Naive thymus-derived CD4-positive, alpha-beta T cell (primary cell): Measurements from ENCODE around the gene EZH2. TPM values are rescaled to one million over a fixed set of nuclear protein-coding genes. Genes with fewer than 3 reads are reported as not detected.

Experiments
- ATAC-seq: fragments of 150-1000 bp; cut with Tn5 transposase; 2 replicates; pipeline ENCODE4 v1.10.0; 2021; ENCODE audit warnings: mild to moderate bottlenecking, moderate library complexity
- CTCF ChIA-PET: fragments of 350-600 bp; sonication (Branson Sonifier 250); formaldehyde crosslinking; loops from one replicate; lab custom pipeline; 2021; ENCODE audit warnings: antibody characterized with exemption; lab: Charles Lee
- POLR2A ChIA-PET: fragments of 350-600 bp; sonication (Branson Sonifier 250); formaldehyde crosslinking; loops from one replicate; lab custom pipeline; 2021; ENCODE audit warnings: antibody characterized with exemption, inconsistent platforms; lab: Charles Lee
- DNase-seq, 9 donors: peaks; one replicate each; pipeline versions ENCODE4 v3.0.0 to v3.0.0-alpha.2; 2020 to 2022; ENCODE audit warnings: mixed read lengths in 1 of 9
- H3K27ac ChIP-seq: one replicate; pipeline ENCODE4 v1.7.0; 2013; ENCODE audit warnings: mild to moderate bottlenecking, low read depth, low read length, moderate library complexity
- H3K27me3 ChIP-seq, 2 donors: one replicate each; pipeline ENCODE4 v1.7.0; 2013; ENCODE audit warnings: low read length in 2 of 2, mild to moderate bottlenecking in 2 of 2, moderate library complexity in 2 of 2; ENCODE audit not compliant: control insufficient read depth in 2 of 2, insufficient read depth in 2 of 2
- H3K36me3 ChIP-seq, 3 experiments: 1 replicate in 2 of 3; 2 replicates in 1 of 3; pipeline ENCODE4 v1.7.0; 2013; ENCODE audit warnings: low read length in 3 of 3, mild to moderate bottlenecking in 3 of 3, moderate library complexity in 1 of 3; ENCODE audit not compliant: insufficient read depth in 3 of 3, control insufficient read depth in 2 of 3
- H3K4me1 ChIP-seq, 2 donors: one replicate each; pipeline ENCODE4 v1.7.0; 2013; ENCODE audit warnings: low read length in 2 of 2, mild to moderate bottlenecking in 2 of 2, moderate library complexity in 1 of 2; ENCODE audit not compliant: control insufficient read depth in 2 of 2, insufficient read depth in 2 of 2
- H3K4me3 ChIP-seq: 2 replicates; pipeline ENCODE4 v1.7.0; 2013; ENCODE audit warnings: mild to moderate bottlenecking, low read length
- H3K9me3 ChIP-seq, 3 experiments: 1 replicate in 2 of 3; 2 replicates in 1 of 3; pipeline ENCODE4 v1.7.0; 2013; ENCODE audit warnings: low read length in 3 of 3; ENCODE audit not compliant: control insufficient read depth in 2 of 3
- H3K27ac Mint-ChIP-seq, 9 donors: one replicate each; pipeline ENCODE4 v1.8.0; 2020 to 2022; ENCODE audit warnings: mixed read lengths in 9 of 9, mild to moderate bottlenecking in 8 of 9, moderate library complexity in 5 of 9, inconsistent platforms in 2 of 9
- H3K27me3 Mint-ChIP-seq, 5 donors: one replicate each; pipeline ENCODE4 v1.8.0; 2021 to 2022; ENCODE audit warnings: mixed read lengths in 5 of 5, mild to moderate bottlenecking in 1 of 5
- H3K36me3 Mint-ChIP-seq, 5 donors: one replicate each; pipeline ENCODE4 v1.8.0; 2020 to 2022; ENCODE audit warnings: mixed read lengths in 5 of 5, mild to moderate bottlenecking in 3 of 5, inconsistent platforms in 1 of 5
- H3K4me1 Mint-ChIP-seq, 7 donors: one replicate each; pipeline ENCODE4 v1.8.0; 2020 to 2022; ENCODE audit warnings: mixed read lengths in 7 of 7, mild to moderate bottlenecking in 3 of 7, inconsistent platforms in 1 of 7
- H3K4me3 Mint-ChIP-seq, 10 donors: one replicate each; pipeline ENCODE4 v1.8.0; 2020 to 2022; ENCODE audit warnings: mild to moderate bottlenecking in 10 of 10, mixed read lengths in 10 of 10, moderate library complexity in 6 of 10, inconsistent platforms in 2 of 10
- H3K9me3 Mint-ChIP-seq, 11 donors: one replicate each; pipeline ENCODE4 v1.8.0; 2020 to 2022; ENCODE audit warnings: mixed read lengths in 11 of 11, mild to moderate bottlenecking in 4 of 11, inconsistent platforms in 1 of 11, moderate library complexity in 1 of 11
- intact Hi-C, 2 donors: fragments of 100-400 bp; cut with micrococcal nuclease; formaldehyde crosslinking; loops; one replicate each; pipeline ENCODE4 v1.15.1; 2023
- polyA plus RNA-seq, 2 donors: library from polyadenylated mRNA; unstranded; fragments of 300-500 nt; fragmentation: Illumina TruSeq; gene quantifications; one replicate each; pipeline ENCODE4 v1.2.3, GENCODE V29; 2021
- total RNA-seq, 6 experiments: library from RNA in 5 of 6; stranded (reverse) in 5 of 6; gene quantifications; 1 replicate in 5 of 6; 2 replicates in 1 of 6; pipeline ENCODE4 v1.2.3 and lab custom pipeline; 2021 to 2026

EZH2 gene
- total and polyA plus RNA-seq, 7 experiments from 2014 or later: 2.2 to 73.3 (median 8.9) TPM

DNA sequence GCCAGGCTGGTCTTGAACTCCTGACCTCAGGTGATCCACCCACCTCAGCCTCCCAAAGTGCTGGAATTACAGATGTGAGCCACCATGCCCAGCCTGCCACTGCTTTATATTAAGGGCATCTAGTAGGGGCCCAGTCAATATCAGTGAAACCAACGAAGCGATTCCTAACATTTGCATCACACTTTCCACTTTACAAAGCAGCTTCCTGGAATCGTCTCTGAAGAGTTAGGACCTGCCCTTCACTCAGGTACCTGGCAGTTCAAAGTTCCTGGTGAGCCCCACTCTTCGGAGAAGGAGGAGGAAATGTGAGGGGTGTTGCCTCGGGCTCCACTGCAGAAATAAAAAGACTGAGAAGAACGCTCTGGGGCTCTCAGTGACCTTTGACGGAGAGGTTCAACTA lies 31.1 kb upstream of the EZH2 start:
- H3K4me1 Mint-ChIP-seq: peaks cover 41 to 69% (median 62%) of the 10 kb centered on the region in 7 donors
- DNase-seq: no peak
- H3K9me3 Mint-ChIP-seq: no peaks in the 10 kb centered on the region
- ATAC-seq: no peak
- H3K36me3 Mint-ChIP-seq: no peaks in the 10 kb centered on the region
- ChIA-PET CTCF (interaction anchor here (1.0 kb wide), 1 partner anchor 21 kb away, joined by 3 read pairs; no protein-coding TSS in a partner anchor), POLR2A (interaction anchor here (1.1 to 1.3 kb wide), 2 partner anchors 18 to 26 kb away, joined by 3 to 4 read pairs; no protein-coding TSS in a partner anchor)
- no peaks in the 10 kb centered on the region for H3K27me3 ChIP-seq
- no peaks in the 10 kb centered on the region for H3K27me3 Mint-ChIP-seq
- peak overlapping the region; percentile 31 to 89 (median 87) for H3K27ac Mint-ChIP-seq
- peak overlapping the region; percentile 19 to 75 (median 44) for H3K4me3 Mint-ChIP-seq
- H3K9me3 ChIP-seq: no peaks in the 10 kb centered on the region
- intact Hi-C loops: no loop called here
- peaks cover 39 to 45% of the 10 kb centered on the region in 2 donors for H3K4me1 ChIP-seq
- H3K4me3 ChIP-seq: no peak overlapping the region
- H3K27ac ChIP-seq: no peak overlapping the region
- no peaks in the 10 kb centered on the region for H3K36me3 ChIP-seq

GRCh38 chr7:148914208-148914777 lies 30.2 kb upstream of the EZH2 start:
- no peaks in the 10 kb centered on the region for H3K36me3 Mint-ChIP-seq
- POLR2A ChIA-PET: interaction anchor here (1.1 to 2.5 kb wide), 4 partner anchors 10 to 27 kb away, joined by 3 to 17 read pairs (median 4); no protein-coding TSS in a partner anchor
- DNase-seq (peak in 2 of 9 donors; percentile 17 to 77), ATAC-seq (no peak)
- peaks cover 44 to 73% (median 63%) of the 10 kb centered on the region in 7 donors for H3K4me1 Mint-ChIP-seq
- Histone ChIP-seq H3K4me3 (no peak overlapping the region), H3K9me3 (no peaks in the 10 kb centered on the region), H3K27ac (peak overlapping the region; percentile 60), H3K4me1 (peaks cover 39 to 45% of the 10 kb centered on the region in 2 donors), H3K36me3 (no peaks in the 10 kb centered on the region), H3K27me3 (no peaks in the 10 kb centered on the region)
- no peaks in the 10 kb centered on the region for H3K27me3 Mint-ChIP-seq
- no peaks in the 10 kb centered on the region for H3K9me3 Mint-ChIP-seq
- peak overlapping the region in 8 of 9 donors; percentile 62 to 89 (median 81) for H3K27ac Mint-ChIP-seq
- CTCF ChIA-PET: interaction anchor here (0.6 kb wide), 1 partner anchor 10 kb away, joined by 3 read pairs; no protein-coding TSS in a partner anchor
- intact Hi-C loops: loop anchor here in 1 of 2 donors (1.0 kb wide), 1 partner anchor 12 kb away; no protein-coding TSS in a partner anchor
- H3K4me3 Mint-ChIP-seq: peak overlapping the region; percentile 34 to 84 (median 74)

GRCh38 chr7:148912758-148913541 lies 28.9 kb upstream of the EZH2 start:
- POLR2A ChIA-PET: interaction anchor here (0.7 to 2.5 kb wide), 7 partner anchors 9 to 284 kb away, joined by 3 to 17 read pairs (median 3); no protein-coding TSS in a partner anchor
- peaks cover 0 to 3% (median 0%) of the 10 kb centered on the region in 5 donors for H3K27me3 Mint-ChIP-seq
- intact Hi-C loops: loop anchor here (1.0 kb wide), 3 partner anchors 28 to 57 kb away; partner anchors contain the start of gene EZH2 (in 2 of the 2)

DNA sequence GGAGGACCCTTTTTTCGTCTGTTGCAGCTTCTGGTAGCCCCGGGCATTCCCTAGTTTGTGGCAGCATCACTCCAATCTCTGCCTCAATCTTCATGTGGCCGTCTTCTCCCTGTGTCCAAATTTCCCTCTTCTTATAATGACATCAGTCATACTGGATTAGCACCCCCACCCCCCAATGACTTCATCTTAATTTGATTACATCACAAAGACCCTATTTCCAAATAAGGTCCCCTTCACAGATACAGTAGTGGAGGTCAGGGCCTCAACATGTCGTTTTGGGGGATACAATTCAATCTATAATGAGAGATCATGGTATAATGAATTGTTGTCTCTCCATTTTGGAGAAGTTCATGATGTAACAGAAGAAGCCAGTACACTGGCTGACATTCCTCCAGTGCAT lies 28.1 kb upstream of the EZH2 start:
- no peaks in the 10 kb centered on the region for H3K36me3 Mint-ChIP-seq
- POLR2A ChIA-PET: interaction anchor here (0.9 to 2.5 kb wide), 3 partner anchors 26 to 51 kb away, joined by 3 to 17 read pairs (median 4); no protein-coding TSS in a partner anchor
- no peaks in the 10 kb centered on the region for H3K27me3 ChIP-seq
- CTCF ChIA-PET: interaction anchor here (1.3 kb wide), 1 partner anchor 56 kb away, joined by 4 read pairs; no protein-coding TSS in a partner anchor
- peaks cover 0 to 3% (median 0%) of the 10 kb centered on the region in 5 donors for H3K27me3 Mint-ChIP-seq
- no peaks in the 10 kb centered on the region for H3K9me3 ChIP-seq
- intact Hi-C loops: no loop called here
- H3K36me3 ChIP-seq: no peaks in the 10 kb centered on the region
- peak overlapping the region; percentile 60 for H3K27ac ChIP-seq
- no peak overlapping the region for H3K4me3 ChIP-seq
- H3K4me1 ChIP-seq: peaks cover 39 to 45% of the 10 kb centered on the region in 2 donors
- ATAC-seq (no peak), DNase-seq (no peak)
- H3K4me3 Mint-ChIP-seq: peak overlapping the region in 9 of 10 donors; percentile 6 to 84 (median 73)
- peaks cover 42 to 78% (median 66%) of the 10 kb centered on the region in 7 donors for H3K4me1 Mint-ChIP-seq
- H3K27ac Mint-ChIP-seq: peak overlapping the region; percentile 61 to 89 (median 84)
- no peaks in the 10 kb centered on the region for H3K9me3 Mint-ChIP-seq

More at GRCh38 chr7:148912758-148913541, 28.9 kb upstream of the EZH2 start:
- Histone ChIP-seq H3K4me1 (peaks cover 39 to 45% of the 10 kb centered on the region in 2 donors), H3K36me3 (no peaks in the 10 kb centered on the region), H3K27me3 (no peaks in the 10 kb centered on the region), H3K27ac (peak overlapping the region; percentile 60), H3K4me3 (peak overlapping the region; percentile 47), H3K9me3 (no peaks in the 10 kb centered on the region)
- no peaks in the 10 kb centered on the region for H3K9me3 Mint-ChIP-seq
- H3K4me3 Mint-ChIP-seq: peak overlapping the region; percentile 64 to 84 (median 74)
- CTCF ChIA-PET: interaction anchor here (0.9 to 1.2 kb wide), 3 partner anchors 28 to 56 kb away, joined by 3 to 5 read pairs (median 4); no protein-coding TSS in a partner anchor
- H3K27ac Mint-ChIP-seq: peak overlapping the region; percentile 61 to 89 (median 84)
- ATAC-seq (peak; percentile 68), DNase-seq (peak in 8 of 9 donors; percentile 35 to 60 (median 52))
- H3K4me1 Mint-ChIP-seq: peaks cover 42 to 78% (median 66%) of the 10 kb centered on the region in 7 donors
- no peaks in the 10 kb centered on the region for H3K36me3 Mint-ChIP-seq

GRCh38 chr7:148911626-148912025 lies 27.5 kb upstream of the EZH2 start:
- no peaks in the 10 kb centered on the region for H3K9me3 Mint-ChIP-seq
- intact Hi-C loops: no loop called here
- H3K4me3 ChIP-seq: no peak overlapping the region
- DNase-seq (no peak), ATAC-seq (no peak)
- H3K36me3 Mint-ChIP-seq: no peaks in the 10 kb centered on the region
- peaks cover 42 to 75% (median 64%) of the 10 kb centered on the region in 7 donors for H3K4me1 Mint-ChIP-seq
- ChIA-PET CTCF (interaction anchor here (1.2 to 1.3 kb wide), 2 partner anchors 30 to 55 kb away, joined by 3 to 4 read pairs; no protein-coding TSS in a partner anchor), POLR2A (interaction anchor here (0.9 kb wide), 1 partner anchor 51 kb away, joined by 4 read pairs; no protein-coding TSS in a partner anchor)
- H3K36me3 ChIP-seq: no peaks in the 10 kb centered on the region
- no peak overlapping the region for H3K27ac ChIP-seq
- H3K4me3 Mint-ChIP-seq: peak overlapping the region in 7 of 10 donors; percentile 38 to 84 (median 73)
- peaks cover 0 to 3% (median 0%) of the 10 kb centered on the region in 5 donors for H3K27me3 Mint-ChIP-seq
- H3K9me3 ChIP-seq: no peaks in the 10 kb centered on the region
- H3K4me1 ChIP-seq: peaks cover 39 to 45% of the 10 kb centered on the region in 2 donors
- H3K27ac Mint-ChIP-seq: peak overlapping the region in 7 of 9 donors; percentile 28 to 89 (median 75)
- no peaks in the 10 kb centered on the region for H3K27me3 ChIP-seq

- H3K36me3 ChIP-seq: no peaks in the 10 kb centered on the region
- peaks cover 0 to 2% (median 0%) of the 10 kb centered on the region in 11 donors for H3K9me3 Mint-ChIP-seq
- peak in 1 of 9 donors; percentile 4 for DNase-seq
- H3K36me3 Mint-ChIP-seq: no peaks in the 10 kb centered on the region
- no peaks in the 10 kb centered on the region for H3K27me3 ChIP-seq
- H3K4me1 ChIP-seq: peaks cover 29 to 31% of the 10 kb centered on the region in 2 donors
- H3K27ac ChIP-seq: no peak overlapping the region
- H3K4me1 Mint-ChIP-seq: peaks cover 33 to 57% (median 47%) of the 10 kb centered on the region in 7 donors
- H3K4me3 Mint-ChIP-seq: peak overlapping the region in 2 of 10 donors; percentile 43 to 44
- H3K27me3 Mint-ChIP-seq: peaks cover 0 to 3% (median 0%) of the 10 kb centered on the region in 5 donors
- H3K27ac Mint-ChIP-seq: peak overlapping the region in 5 of 9 donors; percentile 25 to 83 (median 56)
- no peaks in the 10 kb centered on the region for H3K9me3 ChIP-seq
- POLR2A ChIA-PET: no interaction called here
- ATAC-seq: no peak
- intact Hi-C loops: no loop called here
- CTCF ChIA-PET: no interaction called here
- H3K4me3 ChIP-seq: no peak overlapping the region
These were observed 25.5 kb upstream of the EZH2 start for GRCh38 chr7:148909568-148909967.
